ENCODE data around the gene PPP1R17.

PPP1R17 gene

DNA sequence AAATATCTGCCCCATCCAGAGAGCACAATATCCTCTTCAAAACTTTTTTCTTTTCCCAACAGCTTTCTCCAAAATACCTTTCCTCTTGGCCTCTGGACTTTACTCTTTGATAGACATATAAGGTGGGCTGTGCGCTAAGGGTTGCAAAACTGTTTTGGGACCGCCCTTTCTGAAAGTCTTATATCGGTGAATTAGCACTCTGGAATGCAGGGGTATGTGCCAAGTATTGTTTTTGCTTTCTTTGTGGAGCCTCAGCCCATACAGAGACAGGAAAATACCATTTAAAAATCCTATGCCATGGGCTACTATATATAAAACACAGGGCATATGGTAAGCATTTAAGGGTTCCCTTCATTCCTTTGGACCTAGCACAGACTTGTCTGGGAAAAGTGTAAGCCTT, 37.7 kb downstream of the PPP1R17 start:
- Histone ChIP-seq H3K27me3 (ENCODE audit: control insufficient read depth in 1 of 2, insufficient read depth in 1 of 2, low read length in 2 of 2) (peaks cover 0 to 16% of the 10 kb centered on the region in 2 experiments), H2BK15ac (ENCODE audit: low read depth, poor library complexity, severe bottlenecking) (no peak overlapping the region), H3K14ac (ENCODE audit: low read length in 2 of 2) (no peak overlapping the region), H3K18ac (ENCODE audit: low read depth in 1 of 2, low read length in 2 of 2) (no peak overlapping the region), H2BK12ac (ENCODE audit: low read length in 2 of 2) (no peak overlapping the region), H3K9ac (ENCODE audit: low read length) (no peak overlapping the region), H3K23ac (ENCODE audit: low read length in 2 of 2) (no peak overlapping the region), H3K4me3 (ENCODE audit: insufficient read depth in 1 of 2, low read depth in 1 of 2, low read length in 2 of 2) (no peak overlapping the region), H3K4me1 (ENCODE audit: control insufficient read depth, insufficient read depth, low read depth, low read length) (no peaks in the 10 kb centered on the region), H3K9me3 (ENCODE audit: control insufficient read depth, low read length) (no peaks in the 10 kb centered on the region), H3K36me3 (ENCODE audit: control insufficient read depth in 1 of 2, insufficient read depth in 2 of 2, low read depth in 1 of 2, low read length in 2 of 2) (no peaks in the 10 kb centered on the region), H4K8ac (ENCODE audit: low read length) (no peak overlapping the region), H3K79me1 (replicated peaks; ENCODE audit: low read length, poor library complexity, severe bottlenecking) (no peaks in the 10 kb centered on the region), H3K4ac (ENCODE audit: low read depth in 1 of 2, low read length in 2 of 2) (no peak overlapping the region), H4K91ac (ENCODE audit: low read length) (no peak overlapping the region), H2AK5ac (ENCODE audit: low read length, severe bottlenecking) (no peak overlapping the region), H3K4me2 (ENCODE audit: low read length, poor library complexity, severe bottlenecking) (no peak overlapping the region), H3K27ac (ENCODE audit: low read length, poor library complexity, severe bottlenecking) (no peak overlapping the region), H2BK5ac (ENCODE audit: low read depth, low read length, poor library complexity, severe bottlenecking) (no peak overlapping the region), H2BK120ac (ENCODE audit: low read depth, low read length) (no peak overlapping the region), H2AFZ (ENCODE audit: low read depth, low read length) (no peak overlapping the region)
- DNase-seq = no peak
- WGBS = 92% methylated on average over 2 of the region's 3 CpGs

DNA sequence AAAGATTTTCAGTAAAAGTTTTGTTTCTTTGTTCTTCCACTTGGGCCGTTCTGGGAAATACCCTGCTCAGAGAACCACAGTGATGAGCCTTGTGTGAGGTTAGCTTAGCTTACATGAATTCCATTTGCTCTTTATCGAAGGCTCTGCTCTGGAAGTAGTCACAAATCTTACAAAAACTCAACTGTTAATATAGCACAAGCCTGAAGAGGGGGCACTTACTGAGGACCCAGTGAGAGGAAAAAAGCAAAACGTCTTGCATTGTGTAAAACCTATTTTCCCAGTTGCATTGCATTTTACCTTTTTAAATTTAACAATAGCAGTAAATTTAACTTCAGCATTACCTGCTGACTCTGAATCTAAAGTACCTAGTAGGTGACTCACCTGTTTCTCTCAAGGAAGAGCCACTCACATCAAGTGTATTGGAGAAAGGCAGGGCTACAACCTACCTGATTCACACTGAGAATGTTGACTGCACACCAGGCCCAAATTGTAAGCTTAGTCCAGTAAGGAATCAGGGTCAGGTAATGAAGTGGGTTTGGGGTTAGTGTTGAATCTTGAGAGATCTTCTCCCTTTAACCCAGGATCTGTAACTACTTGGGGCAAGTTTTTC, 42.3 kb downstream of the PPP1R17 start:
- DNase-seq = no peak
- no peak overlapping the region for H2BK5ac ChIP-seq (ENCODE audit: low read depth, low read length, poor library complexity, severe bottlenecking)
- no peak overlapping the region for H2BK15ac ChIP-seq (ENCODE audit: low read depth, poor library complexity, severe bottlenecking)
- H3K9ac ChIP-seq (ENCODE audit: low read length) = no peak overlapping the region
- H2AK5ac ChIP-seq (ENCODE audit: low read length, severe bottlenecking) = no peak overlapping the region
- H3K4me3 ChIP-seq (ENCODE audit: insufficient read depth in 1 of 2, low read depth in 1 of 2, low read length in 2 of 2) = no peak overlapping the region
- H4K91ac ChIP-seq (ENCODE audit: low read length) = no peak overlapping the region
- H3K27ac ChIP-seq (ENCODE audit: low read length, poor library complexity, severe bottlenecking) = no peak overlapping the region
- no peaks in the 10 kb centered on the region for H3K79me1 ChIP-seq (replicated peaks; ENCODE audit: low read length, poor library complexity, severe bottlenecking)
- no peaks in the 10 kb centered on the region for H3K27me3 ChIP-seq (ENCODE audit: control insufficient read depth in 1 of 2, insufficient read depth in 1 of 2, low read length in 2 of 2)
- no peak overlapping the region for H2BK120ac ChIP-seq (ENCODE audit: low read depth, low read length)
- H3K4ac ChIP-seq (ENCODE audit: low read depth in 1 of 2, low read length in 2 of 2) = no peak overlapping the region
- H4K8ac ChIP-seq (ENCODE audit: low read length) = no peak overlapping the region
- no peak overlapping the region for H2BK12ac ChIP-seq (ENCODE audit: low read length in 2 of 2)
- no peak overlapping the region for H3K18ac ChIP-seq (ENCODE audit: low read depth in 1 of 2, low read length in 2 of 2)
- no peak overlapping the region for H3K4me2 ChIP-seq (ENCODE audit: low read length, poor library complexity, severe bottlenecking)
- H3K36me3 ChIP-seq (ENCODE audit: control insufficient read depth in 1 of 2, insufficient read depth in 2 of 2, low read depth in 1 of 2, low read length in 2 of 2) = no peaks in the 10 kb centered on the region
- H3K4me1 ChIP-seq (ENCODE audit: control insufficient read depth, insufficient read depth, low read depth, low read length) = no peaks in the 10 kb centered on the region
- no peak overlapping the region for H3K14ac ChIP-seq (ENCODE audit: low read length in 2 of 2)
- no peaks in the 10 kb centered on the region for H3K9me3 ChIP-seq (ENCODE audit: control insufficient read depth, low read length)
- H3K23ac ChIP-seq (ENCODE audit: low read length in 2 of 2) = no peak overlapping the region
- H2AFZ ChIP-seq (ENCODE audit: low read depth, low read length) = no peak overlapping the region
- 55% methylated on average over 3 of the region's 3 CpGs for WGBS

DNA sequence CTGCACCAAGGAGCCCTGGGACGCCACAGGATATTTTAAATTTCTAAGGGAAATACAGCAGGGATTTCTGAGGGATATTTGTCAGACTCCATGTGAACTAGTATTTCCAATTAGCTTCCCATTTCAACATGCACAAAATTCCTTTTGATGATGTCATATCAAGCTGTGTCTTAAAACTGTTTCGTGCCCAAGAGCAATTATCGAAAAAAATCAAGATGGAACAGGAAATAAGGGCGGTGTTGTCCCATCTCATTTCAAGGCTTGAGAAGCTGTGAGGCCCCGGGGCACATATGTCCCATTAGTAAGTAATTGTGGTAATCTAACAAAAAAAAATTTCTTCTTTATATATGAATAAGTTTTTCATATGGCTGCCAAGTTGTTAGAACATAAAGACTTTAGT, 47.4 kb downstream of the PPP1R17 start:
- Histone ChIP-seq H3K27ac (ENCODE audit: low read length, poor library complexity, severe bottlenecking) (no peak overlapping the region), H3K18ac (ENCODE audit: low read depth in 1 of 2, low read length in 2 of 2) (no peak overlapping the region), H3K4me2 (ENCODE audit: low read length, poor library complexity, severe bottlenecking) (no peak overlapping the region), H2BK120ac (ENCODE audit: low read depth, low read length) (no peak overlapping the region), H3K9me3 (ENCODE audit: control insufficient read depth, low read length) (no peaks in the 10 kb centered on the region), H3K79me1 (replicated peaks; ENCODE audit: low read length, poor library complexity, severe bottlenecking) (no peaks in the 10 kb centered on the region), H4K91ac (ENCODE audit: low read length) (no peak overlapping the region), H4K8ac (ENCODE audit: low read length) (no peak overlapping the region), H3K36me3 (ENCODE audit: control insufficient read depth in 1 of 2, insufficient read depth in 2 of 2, low read depth in 1 of 2, low read length in 2 of 2) (no peaks in the 10 kb centered on the region), H3K4me3 (ENCODE audit: insufficient read depth in 1 of 2, low read depth in 1 of 2, low read length in 2 of 2) (no peak overlapping the region), H2AFZ (ENCODE audit: low read depth, low read length) (no peak overlapping the region), H2BK12ac (ENCODE audit: low read length in 2 of 2) (no peak overlapping the region), H2BK5ac (ENCODE audit: low read depth, low read length, poor library complexity, severe bottlenecking) (no peak overlapping the region), H3K23ac (ENCODE audit: low read length in 2 of 2) (no peak overlapping the region), H3K14ac (ENCODE audit: low read length in 2 of 2) (no peak overlapping the region), H2AK5ac (ENCODE audit: low read length, severe bottlenecking) (no peak overlapping the region), H3K27me3 (ENCODE audit: control insufficient read depth in 1 of 2, insufficient read depth in 1 of 2, low read length in 2 of 2) (no peaks in the 10 kb centered on the region), H3K9ac (ENCODE audit: low read length) (no peak overlapping the region), H3K4ac (ENCODE audit: low read depth in 1 of 2, low read length in 2 of 2) (no peak overlapping the region), H3K4me1 (ENCODE audit: control insufficient read depth, insufficient read depth, low read depth, low read length) (no peaks in the 10 kb centered on the region), H2BK15ac (ENCODE audit: low read depth, poor library complexity, severe bottlenecking) (no peak overlapping the region)
- 94% methylated on average over 3 of the region's 5 CpGs for WGBS
- no peak for DNase-seq

DNA sequence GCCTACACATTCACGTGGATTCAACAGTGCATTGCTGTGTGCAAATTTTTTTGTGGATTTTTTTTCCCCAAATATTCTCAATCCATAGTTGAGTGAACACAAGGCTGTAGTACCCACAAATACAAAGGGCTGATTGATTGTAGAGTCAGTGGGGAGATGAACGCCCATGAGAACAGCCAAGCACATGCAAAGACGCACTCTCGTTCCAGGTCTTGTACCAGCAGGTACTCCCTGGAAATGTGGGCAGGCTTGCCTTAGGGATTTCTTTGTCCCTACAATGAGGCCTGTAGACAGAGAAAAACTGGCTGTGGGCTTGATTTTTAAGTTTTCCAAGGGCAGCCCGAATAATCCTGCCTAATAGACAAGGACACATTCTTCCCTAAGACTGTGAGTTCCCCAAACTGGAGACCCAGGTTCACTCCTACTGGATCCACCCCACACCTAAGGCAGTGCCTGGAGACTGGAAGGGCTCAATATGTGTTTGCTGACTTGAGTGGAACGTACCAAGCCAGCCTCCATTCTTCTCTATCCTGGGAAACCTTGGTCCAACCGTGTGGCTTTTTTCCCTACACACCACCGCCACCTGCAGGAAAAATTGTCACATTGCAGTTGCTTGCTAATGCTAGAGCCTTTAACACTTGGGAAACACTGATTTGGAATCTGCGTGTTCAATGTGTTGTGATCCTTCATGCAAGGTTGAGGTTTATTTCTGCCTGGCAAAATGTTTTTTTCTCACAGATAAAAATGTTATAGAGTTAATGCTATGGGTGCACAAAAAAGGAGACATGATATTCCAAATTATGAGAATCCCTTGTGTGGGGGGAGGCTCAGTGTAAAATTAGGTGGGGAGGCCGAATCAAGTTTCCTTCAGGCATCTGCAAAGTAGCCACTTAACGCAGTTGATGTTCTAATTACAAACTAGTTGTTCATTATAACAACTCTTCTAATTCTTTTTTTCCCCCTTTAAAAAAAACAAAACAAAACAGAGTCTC, 49.3 kb downstream of the PPP1R17 start:
- H3K27me3 ChIP-seq (ENCODE audit: control insufficient read depth in 1 of 2, insufficient read depth in 1 of 2, low read length in 2 of 2) = no peaks in the 10 kb centered on the region
- no peak overlapping the region for H3K23ac ChIP-seq (ENCODE audit: low read length in 2 of 2)
- no peak overlapping the region for H3K4me2 ChIP-seq (ENCODE audit: low read length, poor library complexity, severe bottlenecking)
- no peak overlapping the region for H2BK15ac ChIP-seq (ENCODE audit: low read depth, poor library complexity, severe bottlenecking)
- H3K14ac ChIP-seq (ENCODE audit: low read length in 2 of 2) = no peak overlapping the region
- no peak overlapping the region for H4K91ac ChIP-seq (ENCODE audit: low read length)
- H3K4ac ChIP-seq (ENCODE audit: low read depth in 1 of 2, low read length in 2 of 2) = no peak overlapping the region
- no peak overlapping the region for H2BK120ac ChIP-seq (ENCODE audit: low read depth, low read length)
- no peak overlapping the region for H3K18ac ChIP-seq (ENCODE audit: low read depth in 1 of 2, low read length in 2 of 2)
- no peaks in the 10 kb centered on the region for H3K36me3 ChIP-seq (ENCODE audit: control insufficient read depth in 1 of 2, insufficient read depth in 2 of 2, low read depth in 1 of 2, low read length in 2 of 2)
- H3K9me3 ChIP-seq (ENCODE audit: control insufficient read depth, low read length) = no peaks in the 10 kb centered on the region
- H3K4me1 ChIP-seq (ENCODE audit: control insufficient read depth, insufficient read depth, low read depth, low read length) = no peaks in the 10 kb centered on the region
- H3K4me3 ChIP-seq (ENCODE audit: insufficient read depth in 1 of 2, low read depth in 1 of 2, low read length in 2 of 2) = no peak overlapping the region
- H3K79me1 ChIP-seq (replicated peaks; ENCODE audit: low read length, poor library complexity, severe bottlenecking) = no peaks in the 10 kb centered on the region
- H3K9ac ChIP-seq (ENCODE audit: low read length) = no peak overlapping the region
- H2BK12ac ChIP-seq (ENCODE audit: low read length in 2 of 2) = no peak overlapping the region
- H4K8ac ChIP-seq (ENCODE audit: low read length) = no peak overlapping the region
- DNase-seq = peak; percentile 67
- H2AFZ ChIP-seq (ENCODE audit: low read depth, low read length) = peak overlapping the region; percentile 80
- H2BK5ac ChIP-seq (ENCODE audit: low read depth, low read length, poor library complexity, severe bottlenecking) = no peak overlapping the region
- 51% methylated on average over 10 of the region's 11 CpGs for WGBS
- H3K27ac ChIP-seq (ENCODE audit: low read length, poor library complexity, severe bottlenecking) = no peak overlapping the region
- H2AK5ac ChIP-seq (ENCODE audit: low read length, severe bottlenecking) = no peak overlapping the region
